IPS-15b (cell line): Measurements from ENCODE around the gene CNPY1.
A peak's percentile ranks its signal among the peaks of the same experiment; 100 is the strongest.

Source experiments
- H3K27me3 ChIP-seq: one replicate; pipeline ENCODE4 v1.6.1; 2013; ENCODE audit warnings: low read length; ENCODE audit not compliant: control insufficient read depth, insufficient read depth
- H3K36me3 ChIP-seq: one replicate; pipeline ENCODE4 v1.6.1; 2013; ENCODE audit warnings: low read length; ENCODE audit not compliant: control insufficient read depth, insufficient read depth
- H3K4me1 ChIP-seq: one replicate; pipeline ENCODE4 v1.6.1; 2013; ENCODE audit warnings: mild to moderate bottlenecking, low read length; ENCODE audit not compliant: control insufficient read depth, insufficient read depth
- H3K4me3 ChIP-seq: one replicate; pipeline ENCODE4 v1.5.1; 2013; ENCODE audit warnings: low read depth, low read length
- H3K9ac ChIP-seq: one replicate; pipeline ENCODE4 v1.6.1; 2013; ENCODE audit warnings: low read depth, mild to moderate bottlenecking, low read length
- H3K9me3 ChIP-seq: one replicate; pipeline ENCODE4 v1.6.1; 2013; ENCODE audit warnings: mild to moderate bottlenecking, low read length; ENCODE audit not compliant: control insufficient read depth, insufficient read depth

Gene CNPY1

DNA sequence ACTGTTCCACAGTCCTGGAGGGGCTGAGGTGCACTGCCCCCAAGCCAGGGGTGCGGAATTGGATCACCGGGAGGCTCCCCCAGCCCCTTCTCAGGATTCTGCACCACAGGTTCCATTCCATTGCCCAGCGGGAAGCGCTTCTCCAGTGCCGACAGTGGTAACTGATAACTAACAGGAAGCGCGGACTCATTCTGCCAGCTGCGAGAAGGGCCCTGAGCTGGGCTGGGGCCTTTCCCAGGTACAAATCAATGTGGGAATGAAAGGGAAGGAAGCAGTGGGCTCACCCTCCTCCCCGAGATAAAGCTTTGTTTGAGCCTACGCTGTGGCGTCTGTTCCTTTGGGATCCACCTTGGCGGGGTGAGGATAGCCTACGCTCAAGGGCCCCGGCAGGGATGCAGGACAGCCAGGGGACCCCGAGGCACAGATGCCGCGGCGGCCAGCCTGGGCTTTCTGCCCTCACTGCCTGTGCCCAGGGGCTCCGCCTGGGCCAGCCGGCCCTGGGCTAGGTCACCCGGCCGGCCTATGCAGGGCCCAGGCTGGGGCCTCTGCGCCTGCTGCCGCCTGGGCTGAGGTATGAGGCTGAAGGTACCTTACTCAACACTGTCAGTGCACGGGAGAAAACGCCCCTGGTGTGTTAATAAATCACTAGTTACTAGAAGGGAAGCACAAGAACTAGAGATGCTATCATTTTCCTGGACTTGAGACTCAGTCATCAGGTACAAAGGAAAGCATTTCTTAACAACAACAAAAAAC lies 49.0 kb downstream of the CNPY1 start:
- H3K9ac ChIP-seq, result no peak overlapping the region
- no peak overlapping the region for H3K4me3 ChIP-seq
- no peaks in the 10 kb centered on the region for H3K4me1 ChIP-seq
- H3K9me3 ChIP-seq, result no peaks in the 10 kb centered on the region
- peaks cover 89% of the 10 kb centered on the region for H3K27me3 ChIP-seq
- H3K36me3 ChIP-seq, result no peaks in the 10 kb centered on the region

DNA sequence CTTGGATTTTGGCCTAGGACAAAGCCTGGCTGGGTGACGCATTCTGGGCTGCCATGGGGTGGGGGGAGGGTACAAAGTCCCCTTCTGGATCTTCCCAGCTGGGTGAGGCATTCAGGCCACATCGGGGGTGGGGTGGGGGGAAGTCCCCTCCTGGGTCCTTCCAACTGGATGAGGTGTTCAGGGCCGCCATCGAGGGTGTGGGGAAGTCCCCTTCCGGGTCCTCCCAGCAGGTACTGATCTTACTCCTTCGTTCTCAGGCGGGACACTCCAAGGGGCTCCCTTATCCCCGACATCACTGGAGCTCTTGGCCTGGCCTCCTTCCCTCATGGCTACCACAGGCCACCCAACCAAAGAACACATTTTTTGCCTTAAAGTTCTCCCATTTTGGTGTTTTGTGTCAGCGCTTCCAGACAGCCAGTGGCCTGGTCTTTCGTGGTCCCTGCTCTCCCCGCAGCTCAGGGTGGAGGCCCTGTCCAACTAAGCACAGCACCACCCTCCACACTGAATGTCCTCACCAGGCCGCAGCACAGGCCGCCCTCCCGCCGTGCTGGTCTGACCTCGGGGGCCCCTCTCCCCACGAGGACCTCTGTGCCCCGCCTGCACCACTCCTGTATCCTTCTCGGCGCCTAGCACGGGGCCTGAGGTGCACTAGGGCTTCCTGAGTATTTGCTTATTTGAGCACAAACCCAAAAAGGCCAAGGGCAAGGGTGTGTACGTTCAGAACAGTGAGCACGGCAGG lies 49.9 kb downstream of the CNPY1 start:
- Histone ChIP-seq H3K4me3 (no peak overlapping the region), H3K9me3 (no peaks in the 10 kb centered on the region), H3K36me3 (no peaks in the 10 kb centered on the region), H3K4me1 (peaks cover 2% of the 10 kb centered on the region), H3K9ac (no peak overlapping the region), H3K27me3 (peaks cover 89% of the 10 kb centered on the region)

DNA sequence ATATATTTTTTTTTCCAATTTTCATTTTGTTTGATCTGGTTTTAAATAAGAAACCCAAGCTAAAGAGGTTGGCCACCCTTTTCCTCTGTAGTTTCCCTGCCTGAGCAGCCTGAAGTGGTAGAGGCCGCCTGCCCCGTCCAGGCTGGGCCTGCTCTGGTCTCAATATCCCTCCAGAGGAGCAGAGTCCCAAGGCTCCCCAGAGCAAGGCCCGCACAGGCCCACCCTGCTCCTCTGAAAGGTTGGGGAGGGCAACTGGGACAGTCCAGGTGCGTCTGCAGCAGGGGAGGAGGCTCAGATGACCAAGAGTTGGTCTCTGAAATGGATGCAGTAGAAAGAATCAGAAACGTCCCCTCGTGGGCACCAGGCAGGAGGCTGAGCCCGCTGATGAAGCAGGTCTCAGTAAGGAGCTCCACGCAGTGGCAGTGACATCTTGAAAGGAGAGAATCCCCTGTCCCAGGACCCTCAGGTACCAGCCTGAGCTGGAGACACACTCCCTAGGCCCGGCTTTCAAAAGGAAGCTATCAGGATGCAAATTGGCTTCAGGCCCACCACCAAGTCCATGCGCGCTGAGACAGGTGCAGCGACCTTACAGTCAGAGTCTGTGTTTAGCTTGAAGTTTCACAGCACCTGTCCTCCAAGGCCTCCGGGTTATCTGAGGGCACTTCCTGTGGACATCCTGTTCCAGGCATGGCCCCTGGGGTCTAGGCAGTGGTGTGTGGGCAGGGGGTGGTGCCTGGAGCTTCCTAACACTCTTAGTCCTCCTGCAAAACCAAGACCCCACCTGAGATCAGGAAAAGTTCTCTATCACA lies 50.7 kb downstream of the CNPY1 start:
- no peak overlapping the region for H3K9ac ChIP-seq
- peaks cover 88% of the 10 kb centered on the region for H3K27me3 ChIP-seq
- H3K4me3 ChIP-seq, result no peak overlapping the region
- H3K4me1 ChIP-seq, result peaks cover 3% of the 10 kb centered on the region
- no peaks in the 10 kb centered on the region for H3K36me3 ChIP-seq
- no peaks in the 10 kb centered on the region for H3K9me3 ChIP-seq

DNA sequence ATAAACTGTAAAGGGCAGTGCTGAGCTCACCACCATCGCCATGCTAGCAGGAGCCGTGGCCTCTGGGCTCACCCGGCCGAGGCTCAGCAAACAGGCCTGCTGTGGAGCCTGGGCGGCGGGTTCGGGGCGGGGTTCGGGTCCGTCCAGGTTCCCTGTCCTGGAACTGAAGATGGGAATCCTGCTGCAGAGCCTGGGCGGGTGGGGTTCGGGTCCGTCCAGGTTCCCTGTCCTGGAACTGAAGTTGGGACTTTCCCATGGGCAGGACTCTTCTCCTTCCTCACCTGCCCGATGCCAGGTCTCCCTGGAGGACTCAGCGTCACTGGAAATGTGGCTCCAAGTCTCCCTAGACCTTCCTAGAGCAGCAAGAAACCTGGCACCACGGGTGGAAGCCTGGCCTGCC lies 51.8 kb downstream of the CNPY1 start:
- H3K9ac ChIP-seq, result no peak overlapping the region
- no peaks in the 10 kb centered on the region for H3K9me3 ChIP-seq
- H3K27me3 ChIP-seq, result peaks cover 88% of the 10 kb centered on the region
- no peaks in the 10 kb centered on the region for H3K36me3 ChIP-seq
- peaks cover 3% of the 10 kb centered on the region for H3K4me1 ChIP-seq
- H3K4me3 ChIP-seq, result no peak overlapping the region

DNA sequence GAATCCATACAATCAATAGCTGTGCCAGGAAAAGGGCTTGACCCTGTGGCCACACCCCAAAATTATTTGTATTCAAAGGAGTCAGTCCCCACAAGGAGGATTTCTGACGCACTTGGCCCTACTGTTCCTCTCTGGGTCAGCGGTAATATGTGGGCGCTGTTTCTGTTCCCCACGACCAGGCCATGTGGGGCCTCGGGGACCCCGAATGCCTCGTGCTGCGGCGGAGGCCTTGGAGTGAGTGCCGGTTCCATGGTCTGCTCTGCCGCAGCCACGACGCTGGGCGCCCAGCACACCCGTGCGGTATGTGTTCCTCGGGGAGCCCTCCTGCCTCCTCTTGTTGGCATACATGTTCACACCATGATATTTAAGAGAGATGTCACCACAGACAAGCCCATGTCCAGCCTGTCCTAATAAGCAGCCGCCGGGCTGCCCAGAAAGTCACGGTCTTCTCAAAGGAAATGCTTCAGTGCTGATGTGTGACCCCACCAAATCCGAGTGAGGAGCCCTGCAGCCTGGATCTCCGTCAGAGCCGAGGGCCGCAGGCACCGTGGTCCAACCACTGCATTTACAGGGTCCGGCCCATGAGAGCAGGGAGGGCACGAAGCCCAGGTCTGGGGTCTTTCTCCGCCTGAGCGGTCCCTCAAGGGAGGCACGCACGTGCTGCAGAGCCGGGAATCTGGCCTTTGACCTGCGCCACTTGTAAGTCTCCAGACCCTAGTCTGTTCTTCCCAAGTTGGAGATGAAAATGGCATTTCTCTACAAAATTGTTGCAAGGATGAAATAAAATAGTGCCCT lies 52.4 kb downstream of the CNPY1 start:
- no peaks in the 10 kb centered on the region for H3K36me3 ChIP-seq
- peaks cover 3% of the 10 kb centered on the region for H3K4me1 ChIP-seq
- no peaks in the 10 kb centered on the region for H3K9me3 ChIP-seq
- no peak overlapping the region for H3K9ac ChIP-seq
- peaks cover 88% of the 10 kb centered on the region for H3K27me3 ChIP-seq
- H3K4me3 ChIP-seq, result no peak overlapping the region

DNA sequence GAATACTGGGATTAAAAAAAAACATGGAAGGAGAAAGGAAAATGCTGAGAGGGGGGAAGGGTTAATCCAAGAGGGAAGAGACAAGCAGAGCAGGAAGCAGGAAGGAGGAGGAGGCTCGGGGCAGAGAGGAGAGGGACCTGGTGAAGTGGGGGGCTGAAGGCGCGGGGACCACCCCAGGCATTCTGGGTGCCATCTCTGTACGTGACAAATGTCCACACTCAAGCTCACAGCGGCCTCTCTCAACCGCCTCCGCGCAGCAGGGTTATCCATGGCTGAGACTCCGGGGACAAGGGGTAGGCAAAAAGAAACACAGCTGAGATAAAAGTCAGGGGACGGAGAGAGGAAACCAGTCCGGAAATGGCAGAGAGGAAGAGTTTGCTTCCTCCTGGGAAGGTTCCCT lies 54.5 kb downstream of the CNPY1 start:
- peaks cover 3% of the 10 kb centered on the region for H3K4me1 ChIP-seq
- H3K36me3 ChIP-seq, result no peaks in the 10 kb centered on the region
- H3K4me3 ChIP-seq, result peak overlapping the region; percentile 49
- H3K9ac ChIP-seq, result no peak overlapping the region
- peaks cover 86% of the 10 kb centered on the region for H3K27me3 ChIP-seq
- no peaks in the 10 kb centered on the region for H3K9me3 ChIP-seq

DNA sequence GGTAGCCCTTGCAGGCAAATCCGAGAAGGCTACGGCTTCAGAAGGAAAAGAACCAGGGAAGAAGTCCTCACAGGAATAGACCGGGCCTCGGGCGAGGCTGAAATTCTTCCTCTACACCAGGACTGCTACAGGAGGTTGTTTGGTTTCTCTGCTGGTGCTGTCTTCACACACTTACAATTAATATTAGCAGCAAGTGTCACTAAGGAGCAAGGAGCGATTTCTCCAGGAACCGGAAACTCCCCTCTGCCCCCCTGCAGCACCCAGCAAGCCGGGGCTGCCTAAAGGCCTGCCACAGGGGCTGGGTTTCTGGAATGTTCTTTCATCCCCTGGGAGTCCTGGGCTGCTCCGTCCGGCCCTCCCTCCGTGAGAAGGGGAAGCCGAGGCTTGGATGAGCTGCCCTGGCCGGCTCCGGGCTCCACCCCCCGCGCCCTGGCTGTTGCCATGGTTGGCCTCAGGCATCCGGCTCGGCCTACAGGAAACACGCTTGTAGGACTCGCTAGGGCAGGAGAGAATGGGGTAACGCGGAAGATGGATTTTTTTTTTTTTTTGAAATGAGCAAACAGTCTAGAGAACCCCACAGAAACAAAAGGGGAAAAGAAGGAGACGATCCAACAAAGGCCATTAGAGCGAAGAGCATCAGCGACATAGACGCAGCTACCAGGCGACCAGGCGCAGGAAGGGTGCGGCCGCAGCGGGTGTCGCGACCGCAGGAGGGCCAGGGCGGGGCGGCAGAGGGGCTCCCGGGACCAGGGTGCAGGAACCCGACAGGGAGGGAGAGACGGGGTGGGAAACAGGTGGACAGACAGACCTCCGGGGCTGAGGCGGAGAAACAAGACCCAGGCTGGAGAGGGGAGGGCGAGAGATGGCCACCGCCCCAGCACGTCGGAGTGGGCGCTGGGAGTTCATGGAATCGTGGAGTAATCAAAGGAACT lies 55.4 kb downstream of the CNPY1 start:
- peak overlapping the region; percentile 49 for H3K4me3 ChIP-seq
- peaks cover 3% of the 10 kb centered on the region for H3K4me1 ChIP-seq
- H3K9me3 ChIP-seq, result no peaks in the 10 kb centered on the region
- no peak overlapping the region for H3K9ac ChIP-seq
- peaks cover 86% of the 10 kb centered on the region for H3K27me3 ChIP-seq
- H3K36me3 ChIP-seq, result no peaks in the 10 kb centered on the region

DNA sequence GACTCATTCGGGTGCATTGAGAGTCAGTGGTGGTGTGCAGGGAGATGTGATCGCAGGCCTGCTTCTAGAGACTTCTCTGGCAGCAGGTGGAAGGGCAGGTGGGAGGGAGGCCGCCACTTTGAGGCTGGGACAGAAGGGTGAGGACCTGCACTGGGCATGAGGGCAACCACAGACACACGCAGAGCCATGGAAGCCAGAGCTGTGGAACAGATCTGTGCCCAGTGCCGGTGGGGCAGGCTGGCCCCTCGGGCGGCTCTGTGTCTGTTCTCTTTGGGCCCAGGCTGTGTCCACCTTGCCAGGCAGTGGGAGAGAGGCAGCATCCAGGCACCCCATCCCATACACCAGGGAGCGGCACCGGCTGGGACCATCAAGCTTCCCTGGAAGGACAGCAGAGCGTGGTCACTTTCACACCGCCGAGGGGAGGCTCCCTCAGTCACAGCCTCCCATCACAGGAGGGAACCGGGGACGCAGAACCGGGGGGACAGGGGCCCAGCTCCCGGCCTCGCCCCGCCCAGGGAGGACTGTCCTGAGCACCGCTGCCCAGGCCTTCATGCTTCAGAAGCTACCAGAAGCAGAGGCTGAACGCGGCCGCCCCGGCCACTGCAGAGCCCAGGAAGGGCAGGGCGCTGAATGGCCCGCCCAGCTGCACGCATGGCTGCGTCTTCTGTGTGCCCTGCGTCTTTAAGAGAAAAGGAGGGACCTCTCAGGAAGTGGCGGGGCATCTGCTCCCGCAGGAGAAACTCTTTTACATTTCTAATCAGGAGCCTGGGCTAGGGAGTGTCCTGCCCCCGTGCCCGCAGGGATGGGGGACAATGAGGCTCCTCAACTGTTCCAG lies 56.3 kb downstream of the CNPY1 start:
- Histone ChIP-seq H3K4me3 (peak overlapping the region; percentile 35), H3K27me3 (peaks cover 87% of the 10 kb centered on the region), H3K9ac (no peak overlapping the region), H3K4me1 (peaks cover 3% of the 10 kb centered on the region), H3K9me3 (no peaks in the 10 kb centered on the region), H3K36me3 (no peaks in the 10 kb centered on the region)

DNA sequence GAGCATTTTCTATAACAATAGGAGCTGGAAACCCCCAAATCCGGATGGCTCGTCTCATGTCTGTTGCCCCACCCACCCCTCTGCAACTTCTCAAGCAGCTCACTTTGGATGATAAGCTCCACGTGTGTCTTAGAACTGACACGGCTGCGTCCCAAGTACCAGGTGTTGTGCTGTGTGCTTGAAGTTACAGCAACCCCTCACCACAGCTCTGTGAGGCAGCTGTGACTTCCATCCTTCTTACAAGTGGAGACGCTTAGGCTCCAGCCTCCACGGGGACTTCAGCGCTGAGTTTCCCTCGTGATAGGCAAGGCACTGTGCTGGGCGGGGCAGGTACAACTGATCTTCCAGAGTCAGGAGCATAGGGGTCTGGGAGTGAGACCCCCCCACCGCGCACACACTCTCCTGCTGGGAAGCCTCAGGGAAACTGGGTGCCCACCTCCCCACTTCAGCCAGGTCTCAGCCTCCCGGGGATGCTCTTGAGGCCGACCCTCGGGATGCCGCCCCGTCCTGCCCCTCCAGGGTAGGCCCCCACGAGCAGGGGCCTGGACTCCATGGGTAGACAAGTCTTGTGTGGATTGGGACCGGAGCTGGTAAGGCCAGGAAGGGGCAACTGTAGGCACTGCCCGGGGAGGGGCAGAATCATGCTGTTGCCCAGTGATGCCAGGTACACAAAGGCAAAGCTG lies 57.1 kb downstream of the CNPY1 start:
- no peaks in the 10 kb centered on the region for H3K36me3 ChIP-seq
- peaks cover 3% of the 10 kb centered on the region for H3K4me1 ChIP-seq
- peaks cover 88% of the 10 kb centered on the region for H3K27me3 ChIP-seq
- no peak overlapping the region for H3K4me3 ChIP-seq
- H3K9ac ChIP-seq, result no peak overlapping the region
- H3K9me3 ChIP-seq, result no peaks in the 10 kb centered on the region
